Uterus (tissue), 4 donors: ENCODE results near the gene ADAMTS9. TPM values are rescaled to one million over a fixed set of nuclear protein-coding genes. Genes with fewer than 3 reads are reported as not detected.

Source experiments
- DNase-seq, 2 donors: peaks; one replicate each; pipeline ENCODE4 v3.0.0-alpha.2; 2019 to 2020
- H3K27ac ChIP-seq, 2 donors: fragments of 200-600 bp; sonication (generic); 1 replicate in 1 of 2; 2 replicates in 1 of 2; pipeline ENCODE4 v1.5.1; 2016 to 2018
- H3K27me3 ChIP-seq, 2 donors: fragments of 200-600 bp; sonication (generic); one replicate each; pipeline ENCODE4 v1.5.1; 2018 to 2019; ENCODE audit warnings: control low read depth in 1 of 2
- H3K36me3 ChIP-seq, 2 donors: fragments of 200-600 bp; sonication (generic); one replicate each; pipeline ENCODE4 v1.5.1; 2019; ENCODE audit warnings: control low read depth in 1 of 2
- H3K4me1 ChIP-seq, 2 donors: fragments of 200-600 bp; sonication (generic); one replicate each; pipeline ENCODE4 v1.5.1; 2018 to 2019; ENCODE audit warnings: control low read depth in 1 of 2
- H3K4me3 ChIP-seq, 2 donors: fragments of 200-600 bp; sonication (generic); 1 replicate in 1 of 2; 2 replicates in 1 of 2; pipeline ENCODE4 v1.5.1; 2018 to 2019; ENCODE audit warnings: mild to moderate bottlenecking in 1 of 2
- H3K9me3 ChIP-seq, 2 donors: fragments of 200-600 bp; sonication (generic); one replicate each; pipeline ENCODE4 v1.5.1; 2019; ENCODE audit warnings: control low read depth in 1 of 2
- POLR2A ChIP-seq, 2 donors: fragments of 450-650 bp; IDR thresholded peaks; one replicate each; pipeline ENCODE4 v1.6.1; 2016; ENCODE audit warnings: antibody characterized with exemption in 2 of 2, mild to moderate bottlenecking in 1 of 2, moderate library complexity in 1 of 2
- intact Hi-C: fragments of 100-400 bp; cut with DNase I; formaldehyde crosslinking; loops from one replicate; pipeline ENCODE4 v1.15.1; 2023; ENCODE audit warnings: low total_unique reads
- total RNA-seq, 4 donors: library from RNA; depleted of rRNA in 3 of 4; stranded (reverse); fragments of >200 nt in 3 of 4; gene quantifications; one replicate each; pipeline versions ENCODE4 v1.1.0 to v1.2.4, GENCODE V29; 2014 to 2023
- TF ChIP-seq, protein P1 (sequence below), 4 experiments: fragments of 200-600 bp in 2 of 4; fragments of 450-650 bp in 2 of 4; sonication (generic) in 2 of 4; IDR thresholded peaks; one replicate each; pipeline ENCODE4 v1.5.1; 2016 to 2019; ENCODE audit warnings: antibody characterized with exemption in 4 of 4, mild to moderate bottlenecking in 2 of 4, moderate library complexity in 1 of 4
- donor health status: DM: yes; HTN: yes; CAD: no.

The ADAMTS9 gene
- total RNA-seq, 4 donors from 2014 or later: 17.4 to 197 (median 160) TPM

DNA sequence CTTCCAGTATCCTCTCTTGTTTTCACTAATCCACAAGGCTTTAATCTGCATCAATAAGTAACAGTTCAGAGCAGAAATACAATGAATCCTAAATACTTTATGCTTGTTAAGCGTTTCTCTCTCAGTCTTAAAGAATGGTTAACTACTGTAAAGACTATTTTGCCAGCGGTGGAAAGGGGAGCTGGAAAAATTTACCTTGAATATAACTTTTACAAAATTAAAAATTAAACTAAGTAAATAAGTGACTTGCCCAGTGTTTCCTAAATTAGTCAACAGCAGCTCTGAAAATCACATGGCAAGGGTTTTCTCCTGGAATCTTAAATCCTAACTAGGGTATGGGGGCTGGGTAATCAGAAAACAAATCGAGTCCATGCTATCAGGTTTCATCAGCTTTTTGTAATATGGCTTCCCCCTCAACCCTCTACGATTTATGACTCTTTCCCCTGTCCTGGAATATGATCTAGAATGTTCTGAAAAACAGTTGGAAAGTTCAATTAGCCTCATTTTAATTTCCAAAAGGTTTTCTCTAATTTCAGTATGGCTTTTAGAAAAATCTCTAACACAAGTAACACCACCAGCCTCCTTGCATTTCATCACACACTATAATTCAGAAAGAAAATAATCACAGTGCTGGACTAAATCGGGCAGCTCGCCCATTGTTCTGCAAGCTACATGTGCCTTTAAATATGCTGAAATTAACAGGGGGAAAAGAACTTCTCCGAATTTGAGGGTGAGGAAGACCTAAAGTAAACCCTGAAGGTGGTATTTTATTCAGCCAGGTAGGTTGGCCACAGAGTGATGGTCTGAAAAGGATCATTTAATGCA lies 133.5 kb downstream of the ADAMTS9 start:
- H3K36me3 ChIP-seq: no peaks in the 10 kb centered on the region
- peak overlapping the region in 1 of 2 donors; percentile 5 for H3K27ac ChIP-seq
- H3K4me3 ChIP-seq: no peak overlapping the region
- H3K9me3 ChIP-seq: no peaks in the 10 kb centered on the region
- no peak for TF ChIP-seq POLR2A (IDR thresholded peaks at IDR 0.05)
- peaks cover 0 to 3% of the 10 kb centered on the region in 2 donors for H3K4me1 ChIP-seq
- intact Hi-C loops: no loop called here
- H3K27me3 ChIP-seq: no peaks in the 10 kb centered on the region
- DNase-seq: peak in 1 of 2 donors; percentile 37

DNA sequence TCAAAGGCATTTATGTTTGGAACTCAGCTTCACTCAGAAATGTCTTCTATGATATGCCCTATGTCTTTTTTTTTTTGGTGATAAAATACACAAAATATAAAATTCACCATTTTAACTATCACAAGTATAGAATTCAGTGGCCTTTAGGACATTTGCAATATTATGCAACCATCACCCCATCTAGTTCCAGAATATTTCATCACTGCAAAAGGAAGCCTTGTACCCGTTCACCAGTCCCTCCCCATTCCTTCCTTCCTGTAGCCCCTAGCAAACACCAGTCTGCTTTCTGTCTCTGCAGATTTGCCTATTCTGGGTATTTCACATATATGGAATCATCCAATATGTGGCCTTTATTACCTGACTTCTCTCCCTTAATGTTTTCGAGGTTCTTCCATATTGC lies 134.8 kb downstream of the ADAMTS9 start:
- TF ChIP-seq, protein P1, sequence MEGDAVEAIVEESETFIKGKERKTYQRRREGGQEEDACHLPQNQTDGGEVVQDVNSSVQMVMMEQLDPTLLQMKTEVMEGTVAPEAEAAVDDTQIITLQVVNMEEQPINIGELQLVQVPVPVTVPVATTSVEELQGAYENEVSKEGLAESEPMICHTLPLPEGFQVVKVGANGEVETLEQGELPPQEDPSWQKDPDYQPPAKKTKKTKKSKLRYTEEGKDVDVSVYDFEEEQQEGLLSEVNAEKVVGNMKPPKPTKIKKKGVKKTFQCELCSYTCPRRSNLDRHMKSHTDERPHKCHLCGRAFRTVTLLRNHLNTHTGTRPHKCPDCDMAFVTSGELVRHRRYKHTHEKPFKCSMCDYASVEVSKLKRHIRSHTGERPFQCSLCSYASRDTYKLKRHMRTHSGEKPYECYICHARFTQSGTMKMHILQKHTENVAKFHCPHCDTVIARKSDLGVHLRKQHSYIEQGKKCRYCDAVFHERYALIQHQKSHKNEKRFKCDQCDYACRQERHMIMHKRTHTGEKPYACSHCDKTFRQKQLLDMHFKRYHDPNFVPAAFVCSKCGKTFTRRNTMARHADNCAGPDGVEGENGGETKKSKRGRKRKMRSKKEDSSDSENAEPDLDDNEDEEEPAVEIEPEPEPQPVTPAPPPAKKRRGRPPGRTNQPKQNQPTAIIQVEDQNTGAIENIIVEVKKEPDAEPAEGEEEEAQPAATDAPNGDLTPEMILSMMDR (IDR thresholded peaks at IDR 0.05): no peak
- TF ChIP-seq POLR2A (IDR thresholded peaks at IDR 0.05): no peak
- Histone ChIP-seq H3K4me3 (no peak overlapping the region), H3K4me1 (peaks cover 0 to 8% of the 10 kb centered on the region in 2 donors), H3K36me3 (no peaks in the 10 kb centered on the region), H3K27ac (no peak overlapping the region), H3K27me3 (no peaks in the 10 kb centered on the region), H3K9me3 (no peaks in the 10 kb centered on the region)
- intact Hi-C loops: no loop called here
- DNase-seq: no peak

DNA sequence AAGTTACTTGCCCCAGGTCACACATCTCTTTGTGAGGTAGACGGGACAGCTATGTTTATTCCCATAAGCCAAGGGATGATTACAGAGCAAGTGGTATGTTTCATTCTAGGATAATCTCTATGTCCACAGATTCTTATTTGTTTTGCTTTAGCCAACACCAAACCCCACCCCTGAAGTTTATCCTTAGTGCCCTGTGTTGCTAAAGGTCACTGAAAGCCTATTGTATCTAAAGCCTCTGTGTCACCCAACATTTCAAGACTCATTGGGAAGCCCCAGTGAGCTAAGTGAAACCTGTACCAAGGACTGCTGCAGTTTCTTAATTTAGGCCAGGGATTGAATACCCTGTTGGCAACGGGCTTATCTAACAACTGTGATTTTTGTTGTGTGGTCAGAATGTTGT lies 135.6 kb downstream of the ADAMTS9 start:
- intact Hi-C loops: no loop called here
- DNase-seq: no peak
- no peak overlapping the region for H3K4me3 ChIP-seq
- no peak overlapping the region for H3K27ac ChIP-seq
- H3K27me3 ChIP-seq: no peaks in the 10 kb centered on the region
- no peaks in the 10 kb centered on the region for H3K36me3 ChIP-seq
- H3K4me1 ChIP-seq: peaks cover 0 to 8% of the 10 kb centered on the region in 2 donors
- TF ChIP-seq, protein P1 (IDR thresholded peaks at IDR 0.05): no peak
- TF ChIP-seq POLR2A (IDR thresholded peaks at IDR 0.05): no peak
- no peaks in the 10 kb centered on the region for H3K9me3 ChIP-seq

DNA sequence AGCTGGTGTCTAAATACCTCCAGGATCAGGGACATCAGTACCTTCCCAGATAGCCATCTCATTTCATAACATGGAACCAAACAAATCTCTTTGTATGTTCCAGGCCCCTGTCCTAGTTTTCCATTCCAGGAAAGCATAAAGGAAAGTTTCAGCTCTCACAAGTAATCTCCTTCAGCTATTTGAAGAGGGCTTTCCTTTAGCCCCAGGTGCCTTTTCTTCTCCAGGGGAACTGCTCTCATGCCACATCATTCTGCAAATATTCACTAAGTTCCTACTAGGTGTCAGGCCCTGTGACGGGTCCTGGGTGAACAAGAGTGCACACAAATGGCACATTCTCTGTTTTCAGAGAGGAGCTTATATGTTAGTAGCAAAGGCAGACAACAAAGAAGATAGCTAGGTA lies 136.1 kb downstream of the ADAMTS9 start:
- TF ChIP-seq, protein P1 (IDR thresholded peaks at IDR 0.05): no peak
- TF ChIP-seq POLR2A (IDR thresholded peaks at IDR 0.05): no peak
- intact Hi-C loops: no loop called here
- Histone ChIP-seq H3K36me3 (no peaks in the 10 kb centered on the region), H3K27me3 (no peaks in the 10 kb centered on the region), H3K9me3 (no peaks in the 10 kb centered on the region), H3K27ac (no peak overlapping the region), H3K4me1 (peaks cover 0 to 8% of the 10 kb centered on the region in 2 donors), H3K4me3 (no peak overlapping the region)
- DNase-seq: no peak

DNA sequence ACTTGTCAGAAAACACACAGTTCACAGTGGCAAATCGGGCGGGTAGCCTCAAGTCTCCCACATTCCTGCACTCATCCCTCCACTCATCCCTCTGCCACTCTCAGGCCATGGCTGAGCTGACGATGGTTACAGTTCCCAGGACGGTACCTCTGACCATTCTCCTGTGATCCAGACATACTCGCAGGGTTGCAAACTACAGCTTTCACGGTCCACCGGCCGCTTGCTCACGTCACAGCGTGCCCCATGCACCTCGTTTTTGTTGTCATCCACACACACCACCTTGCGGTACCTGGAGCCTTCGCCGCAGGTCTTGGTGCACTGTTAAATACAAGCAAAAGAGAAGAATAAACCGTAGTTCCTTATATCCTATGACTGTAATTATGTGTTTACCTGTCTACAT lies 137.1 kb downstream of the ADAMTS9 start:
- no peak for DNase-seq
- H3K27ac ChIP-seq: no peak overlapping the region
- intact Hi-C loops: no loop called here

More for the DNA sequence above, 137.1 kb downstream of the ADAMTS9 start:
- peaks cover 0 to 8% of the 10 kb centered on the region in 2 donors for H3K4me1 ChIP-seq
- TF ChIP-seq, protein P1 (IDR thresholded peaks at IDR 0.05): no peak
- TF ChIP-seq POLR2A (IDR thresholded peaks at IDR 0.05): no peak
- no peaks in the 10 kb centered on the region for H3K9me3 ChIP-seq
- H3K4me3 ChIP-seq: no peak overlapping the region
- H3K27me3 ChIP-seq: no peaks in the 10 kb centered on the region
- H3K36me3 ChIP-seq: no peaks in the 10 kb centered on the region
